Ectodermal cell (in vitro differentiated cells): ENCODE measurements around the gene ANKRD11.
"Not testable (repeated sequence)": the region's sequence is repeated elsewhere in the genome, so short reads cannot be mapped to it uniquely, and the experiment has no call there.

Experiments used
- H3K27ac ChIP-seq: 2 replicates; pipeline ENCODE4 v1.7.0; 2013; ENCODE audit warnings: mild to moderate bottlenecking, low read depth, low read length; ENCODE audit not compliant: insufficient read depth, poor library complexity, severe bottlenecking
- H3K27me3 ChIP-seq: 2 replicates; pipeline ENCODE4 v1.7.0; 2013; ENCODE audit warnings: mild to moderate bottlenecking, low read length; ENCODE audit not compliant: insufficient read depth, control insufficient read depth, poor library complexity, severe bottlenecking
- H3K36me3 ChIP-seq: one replicate; pipeline ENCODE4 v1.7.0; 2013; ENCODE audit warnings: low read length; ENCODE audit not compliant: control insufficient read depth, insufficient read depth
- H3K4me1 ChIP-seq: one replicate; pipeline ENCODE4 v1.7.0; 2013; ENCODE audit warnings: low read length; ENCODE audit not compliant: control insufficient read depth, insufficient read depth
- H3K4me3 ChIP-seq: 2 replicates; pipeline ENCODE4 v1.7.0; 2013; ENCODE audit warnings: low read depth, low read length, control low read depth; ENCODE audit not compliant: insufficient read depth
- H3K9me3 ChIP-seq: 2 replicates; pipeline ENCODE4 v1.7.0; 2013; ENCODE audit warnings: mild to moderate bottlenecking, low read length, moderate library complexity; ENCODE audit not compliant: control insufficient read depth
- WGBS, 2 experiments: methylation state at CpG; one replicate each; pipeline ENCODE4 v1.1.7; 2013; ENCODE audit warnings: missing lambda C conversion rate in 2 of 2; 5-methylcytosine and 5-hydroxymethylcytosine counted together

The ANKRD11 gene

DNA sequence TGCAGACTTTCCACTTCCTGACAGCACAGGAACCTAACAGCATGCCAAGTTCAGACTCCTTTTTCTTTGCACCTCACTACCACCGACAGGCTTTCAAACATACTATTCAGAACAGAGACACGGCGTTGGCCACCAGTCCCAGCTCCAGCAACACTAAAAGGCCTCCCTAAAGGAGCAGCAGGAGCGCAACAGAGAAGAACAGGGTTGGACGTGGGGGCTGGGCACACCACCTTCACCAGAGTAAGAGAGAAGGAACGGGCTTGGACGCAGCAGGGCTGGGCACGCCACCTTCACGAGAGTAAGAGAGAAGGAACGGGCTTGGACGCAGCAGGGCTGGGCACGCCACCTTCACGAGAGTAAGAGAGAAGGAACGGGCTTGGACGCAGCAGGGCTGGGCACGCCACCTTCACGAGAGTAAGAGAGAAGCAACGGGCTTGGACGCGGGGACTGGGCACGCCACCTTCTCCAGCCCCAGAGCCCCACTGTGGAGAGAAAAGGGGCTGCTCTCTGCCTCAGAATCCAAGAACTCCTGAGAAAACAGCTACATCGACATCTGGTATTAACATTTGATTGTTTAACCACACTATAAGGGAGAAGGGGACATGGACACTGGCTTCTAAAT lies 56.9 kb downstream of the ANKRD11 start:
- 93 to 96% methylated on average over 22 of the region's 22 CpGs for WGBS, 2 experiments
- peaks cover 12% of the 10 kb centered on the region for H3K4me1 ChIP-seq
- not testable (repeated sequence) for H3K9me3 ChIP-seq, H3K27me3 ChIP-seq, H3K4me3 ChIP-seq, H3K27ac ChIP-seq, H3K36me3 ChIP-seq

GRCh38 chr16:89431630-89432029 lies 58.7 kb downstream of the ANKRD11 start:
- H3K4me1 ChIP-seq = peaks cover 12% of the 10 kb centered on the region
- H3K4me3 ChIP-seq = no peak overlapping the region
- H3K36me3 ChIP-seq = no peaks in the 10 kb centered on the region
- no peak overlapping the region for H3K27ac ChIP-seq
- H3K27me3 ChIP-seq = no peaks in the 10 kb centered on the region
- 79 to 80% methylated on average over 4 of the region's 4 CpGs for WGBS, 2 experiments
- no peaks in the 10 kb centered on the region for H3K9me3 ChIP-seq

DNA sequence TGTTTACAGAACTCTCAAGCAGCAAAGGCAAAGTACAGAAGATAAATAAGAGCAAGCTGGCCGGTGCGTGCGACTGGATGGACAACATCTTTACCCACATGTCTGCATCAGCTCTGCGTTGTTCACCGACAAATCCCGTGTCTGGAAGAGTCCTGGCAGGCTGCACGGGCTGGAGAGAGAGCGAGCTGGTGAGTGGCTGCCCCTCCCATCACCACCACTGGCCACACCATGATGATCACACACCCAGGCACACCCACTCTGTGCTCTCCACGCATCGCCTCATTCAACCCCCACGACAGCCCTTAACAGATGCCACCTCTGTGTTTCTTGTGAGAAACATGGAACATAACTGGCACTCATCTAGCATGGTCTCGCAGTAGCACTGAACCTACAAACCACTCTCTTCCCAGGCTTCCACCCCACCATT lies 59.2 kb downstream of the ANKRD11 start:
- H3K36me3 ChIP-seq = no peaks in the 10 kb centered on the region
- H3K4me3 ChIP-seq = no peak overlapping the region
- H3K27me3 ChIP-seq = no peaks in the 10 kb centered on the region
- peaks cover 12% of the 10 kb centered on the region for H3K4me1 ChIP-seq
- peak overlapping the region; percentile 26 for H3K27ac ChIP-seq
- WGBS, 2 experiments = 93 to 94% methylated on average over 12 of the region's 12 CpGs
- H3K9me3 ChIP-seq = no peaks in the 10 kb centered on the region

DNA sequence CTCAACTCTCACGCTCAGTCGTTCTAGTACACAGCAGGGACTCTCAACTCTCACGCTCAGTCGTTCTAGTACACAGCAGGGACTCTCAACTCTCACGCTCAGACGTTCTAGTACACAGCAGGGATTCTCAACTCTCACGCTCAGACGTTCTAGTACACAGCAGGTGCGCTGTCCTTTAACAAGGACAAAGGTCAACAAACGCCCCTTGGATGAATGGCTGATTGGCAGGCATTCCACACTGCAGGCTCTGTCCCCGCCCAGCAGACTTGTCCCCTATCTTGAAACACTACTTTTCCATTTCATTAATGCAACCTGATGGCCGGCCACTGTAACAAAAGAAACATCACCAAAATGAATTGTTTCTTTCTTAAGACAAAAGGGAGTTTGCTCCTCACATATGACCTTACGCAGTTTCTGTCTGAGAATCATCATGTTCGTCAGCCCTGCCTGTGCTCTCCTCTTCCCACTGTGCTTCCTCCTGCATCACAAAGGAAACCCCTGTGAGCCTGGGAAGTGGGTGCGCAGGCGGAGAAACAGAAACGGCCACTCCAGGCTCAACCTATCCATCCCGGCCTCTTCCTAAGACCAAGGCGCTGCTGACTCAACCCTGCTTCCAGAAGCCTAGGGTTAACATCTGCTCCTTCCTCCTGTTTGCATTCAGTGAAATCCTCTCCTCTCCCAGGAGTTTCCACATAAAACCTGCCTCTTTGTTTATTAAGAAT lies 59.8 kb downstream of the ANKRD11 start:
- 87 to 88% methylated on average over 19 of the region's 19 CpGs for WGBS, 2 experiments
- peak overlapping the region; percentile 26 for H3K27ac ChIP-seq
- no peaks in the 10 kb centered on the region for H3K36me3 ChIP-seq
- no peaks in the 10 kb centered on the region for H3K9me3 ChIP-seq
- H3K4me1 ChIP-seq = peaks cover 12% of the 10 kb centered on the region
- no peak overlapping the region for H3K4me3 ChIP-seq
- no peaks in the 10 kb centered on the region for H3K27me3 ChIP-seq

DNA sequence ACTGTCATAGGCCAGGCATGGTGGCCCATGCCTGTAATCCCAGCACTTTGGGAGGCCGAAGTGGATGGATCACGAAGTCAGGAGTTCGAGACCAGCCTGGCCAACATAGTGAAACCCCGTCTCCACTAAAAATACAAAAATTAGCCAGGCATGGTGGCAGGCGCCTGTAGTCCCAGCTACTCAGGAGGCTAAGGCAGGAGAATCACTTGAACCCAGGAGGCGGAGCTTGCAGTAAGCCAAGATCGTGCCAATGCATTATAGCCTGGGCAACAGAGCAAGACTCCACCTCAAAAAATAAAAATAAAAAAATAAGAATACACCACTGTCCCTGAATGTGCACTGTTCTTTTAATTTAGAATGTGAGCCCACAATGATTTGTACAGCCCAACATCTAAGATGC lies 61.8 kb downstream of the ANKRD11 start:
- H3K27ac ChIP-seq, H3K27me3 ChIP-seq, H3K9me3 ChIP-seq, H3K4me3 ChIP-seq, H3K36me3 ChIP-seq: not testable (repeated sequence)
- peaks cover 12% of the 10 kb centered on the region for H3K4me1 ChIP-seq
- 89 to 94% methylated on average over 7 of the region's 7 CpGs for WGBS, 2 experiments

DNA sequence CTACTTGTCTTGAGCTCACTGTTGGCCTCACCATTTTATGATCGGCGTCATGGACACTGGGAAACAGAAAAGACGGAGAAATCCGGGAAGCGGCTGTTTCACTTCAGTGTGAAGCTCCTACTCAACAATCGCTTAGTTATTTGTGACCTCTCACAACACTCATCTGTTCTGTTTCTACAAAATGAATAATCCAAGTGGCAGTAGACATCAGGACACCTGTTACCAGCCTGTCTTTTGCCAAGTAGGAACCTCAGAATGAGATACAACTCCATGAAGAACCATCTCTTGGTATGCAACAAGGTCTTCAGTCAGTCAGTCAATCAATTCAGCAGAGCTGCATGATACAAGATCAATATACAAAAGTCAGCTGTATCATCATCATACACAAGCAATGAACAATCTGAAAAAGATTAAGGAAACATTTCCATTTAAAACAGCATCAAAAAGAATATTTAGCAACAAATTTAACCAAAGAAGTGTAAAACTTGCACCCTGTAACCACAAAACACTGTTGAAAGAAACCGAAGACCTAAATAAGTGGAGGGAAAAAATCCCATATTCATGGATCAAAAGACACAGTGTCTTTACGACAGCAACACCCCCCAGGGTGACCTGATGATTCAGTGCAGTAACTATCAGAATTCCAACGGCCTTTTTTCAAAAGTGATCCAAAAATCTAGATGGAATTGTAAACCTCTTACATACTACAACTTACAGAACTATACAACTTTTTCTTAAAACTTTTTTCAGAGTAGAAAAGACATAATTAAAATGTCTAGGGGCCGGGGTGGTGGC lies 63.4 kb downstream of the ANKRD11 start:
- Histone ChIP-seq H3K27ac (no peak overlapping the region), H3K27me3 (no peaks in the 10 kb centered on the region), H3K36me3 (no peaks in the 10 kb centered on the region), H3K4me1 (peaks cover under 1% of the 10 kb centered on the region), H3K4me3 (no peak overlapping the region), H3K9me3 (no peaks in the 10 kb centered on the region)
- 89 to 95% methylated on average over 10 of the region's 10 CpGs for WGBS, 2 experiments

DNA sequence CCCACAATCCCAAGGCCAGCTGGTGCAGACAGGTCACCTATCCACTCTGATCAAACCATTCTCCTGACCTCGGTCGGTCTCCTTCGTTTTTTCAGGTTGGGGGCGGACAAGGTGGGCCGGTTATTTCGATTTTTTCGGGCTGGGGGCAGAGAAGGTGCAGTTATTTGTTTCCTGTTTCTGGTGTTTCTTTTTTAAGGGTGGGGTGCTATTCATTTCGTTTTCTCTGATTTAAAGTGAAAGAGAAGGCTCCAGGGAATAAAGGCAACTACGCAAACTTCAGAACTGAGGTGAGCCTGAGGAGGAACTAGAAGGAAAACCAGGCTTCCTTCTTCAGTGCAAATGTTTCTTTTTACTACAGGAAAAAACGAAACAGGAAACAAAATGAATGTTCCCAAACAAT lies 64.8 kb downstream of the ANKRD11 start:
- Histone ChIP-seq H3K4me1 (no peaks in the 10 kb centered on the region), H3K9me3 (no peaks in the 10 kb centered on the region), H3K36me3 (no peaks in the 10 kb centered on the region), H3K27me3 (no peaks in the 10 kb centered on the region), H3K27ac (no peak overlapping the region), H3K4me3 (no peak overlapping the region)
- WGBS, 2 experiments = 89 to 90% methylated on average over 10 of the region's 10 CpGs

- no peaks in the 10 kb centered on the region for H3K9me3 ChIP-seq
- H3K4me1 ChIP-seq = no peaks in the 10 kb centered on the region
- H3K4me3 ChIP-seq = no peak overlapping the region
- no peaks in the 10 kb centered on the region for H3K27me3 ChIP-seq
- H3K36me3 ChIP-seq = no peaks in the 10 kb centered on the region
- 92% methylated on average over 21 of the region's 21 CpGs for WGBS, 2 experiments
- no peak overlapping the region for H3K27ac ChIP-seq
Observed at GRCh38 chr16:89423681-89424260, 66.6 kb downstream of the ANKRD11 start.

GRCh38 chr16:89422905-89423630 lies 67.3 kb downstream of the ANKRD11 start:
- H3K27me3 ChIP-seq = no peaks in the 10 kb centered on the region
- no peak overlapping the region for H3K27ac ChIP-seq
- H3K9me3 ChIP-seq = no peaks in the 10 kb centered on the region
- H3K4me1 ChIP-seq = no peaks in the 10 kb centered on the region
- 82 to 84% methylated on average over 16 of the region's 16 CpGs for WGBS, 2 experiments
- H3K36me3 ChIP-seq = no peaks in the 10 kb centered on the region
- H3K4me3 ChIP-seq = no peak overlapping the region
